Skin of body (tissue), 2 donors: Measurements from ENCODE around the gene LAMC2. TPM values are rescaled to one million over a fixed set of nuclear protein-coding genes. Genes with fewer than 3 reads are reported as not detected.

Experiments used
- DNase-seq: peaks from one replicate; lab custom pipeline; 2025; lab: John Stamatoyannopoulos, UW
- total RNA-seq: library from RNA; depleted of rRNA; stranded (reverse); fragments of >200 nt; gene quantifications from one replicate; pipeline ENCODE4 v1.2.3, GENCODE V29; 2014

The LAMC2 gene
- total RNA-seq, 1 donor from 2014 or later: 14.1 TPM

DNA sequence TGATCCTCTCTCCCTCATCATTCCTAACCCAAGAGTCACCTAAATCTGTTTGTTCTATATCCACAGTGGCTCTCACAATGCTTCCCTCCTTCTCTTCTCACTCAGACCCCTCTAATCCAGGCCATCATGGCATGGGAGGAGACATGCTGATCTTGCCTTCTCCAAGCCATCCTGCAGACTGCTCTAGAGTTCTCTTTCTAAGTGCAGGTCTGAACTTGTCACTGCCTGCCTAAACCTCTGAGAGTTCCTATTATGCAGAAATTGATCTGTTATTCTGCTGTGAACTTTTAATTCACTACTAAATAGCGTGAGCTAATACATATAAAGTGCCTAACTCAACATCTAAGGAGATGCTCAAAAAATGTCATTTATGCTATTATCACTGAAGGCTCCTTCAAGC is 26.8 kb downstream of the LAMC2 start:
- no peak for DNase-seq

DNA sequence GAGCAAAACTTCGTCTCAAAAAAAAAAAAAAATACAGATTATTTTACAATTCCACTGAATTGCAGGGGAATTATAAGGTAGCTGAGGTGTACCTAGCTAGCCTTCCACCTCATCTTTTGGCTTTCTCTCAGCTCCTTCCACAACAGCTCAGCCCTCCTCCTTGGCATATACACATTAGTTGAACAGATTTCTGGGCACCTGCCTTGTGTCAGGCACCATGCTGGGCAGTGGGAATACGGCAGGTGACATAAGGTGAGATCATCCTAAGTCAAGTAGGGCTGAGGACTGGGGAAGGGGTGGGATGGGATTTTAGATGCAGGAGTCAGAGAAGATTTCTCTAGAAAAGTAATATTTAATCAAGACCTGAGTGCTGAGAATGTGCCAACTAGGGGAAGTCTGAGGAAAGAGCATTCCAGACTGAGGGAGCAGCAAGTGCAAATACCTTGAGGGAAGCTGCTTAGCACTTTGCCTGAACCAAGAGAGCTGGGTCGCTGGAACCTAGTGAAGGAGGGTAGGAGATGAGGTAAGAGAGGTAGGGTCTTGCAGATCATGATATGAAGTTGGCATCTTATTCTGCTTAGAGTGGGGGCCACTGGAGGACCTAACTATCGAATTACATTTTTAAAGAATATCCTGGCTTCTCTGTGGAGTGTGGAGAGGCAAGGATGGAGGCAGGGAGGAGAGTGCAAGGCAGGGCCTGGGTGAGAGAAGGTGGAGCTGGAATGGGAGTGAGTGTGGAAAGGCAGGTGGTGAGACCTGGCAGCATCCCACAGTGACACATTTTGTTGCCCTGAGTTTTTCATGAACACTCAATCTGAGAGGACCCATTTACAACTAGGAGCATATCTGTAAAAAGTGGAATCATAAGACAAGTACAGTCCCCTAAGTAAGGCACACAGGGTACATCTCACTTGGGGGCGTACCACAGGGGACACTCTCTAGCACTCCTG is 28.2 kb downstream of the LAMC2 start:
- DNase-seq: no peak

DNA sequence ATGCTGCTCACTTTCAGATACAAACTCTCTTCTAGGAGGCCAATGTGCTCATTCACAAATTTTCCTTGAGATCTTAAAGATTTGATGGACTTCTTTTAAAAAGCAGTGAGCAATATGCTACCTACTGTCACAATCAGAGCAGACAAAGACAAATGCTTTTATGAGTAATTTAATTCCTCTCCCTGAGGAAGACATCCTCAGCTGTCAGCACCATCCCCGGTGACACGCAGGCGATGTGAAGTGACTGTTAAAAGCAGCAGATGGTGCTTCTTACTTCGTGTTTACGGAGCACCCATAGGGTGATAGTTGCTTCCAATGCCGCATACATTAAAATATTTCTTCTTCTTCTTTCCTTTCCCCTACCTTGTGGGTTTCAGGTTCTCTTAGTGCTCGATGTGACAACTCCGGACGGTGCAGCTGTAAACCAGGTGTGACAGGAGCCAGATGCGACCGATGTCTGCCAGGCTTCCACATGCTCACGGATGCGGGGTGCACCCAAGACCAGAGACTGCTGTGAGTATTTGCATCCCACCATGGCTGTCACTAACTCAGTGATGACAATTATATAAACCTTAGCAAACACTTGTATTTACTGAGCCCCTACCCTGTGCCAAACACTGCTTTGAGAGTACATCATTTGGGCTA is 29.1 kb downstream of the LAMC2 start:
- no peak for DNase-seq

DNA sequence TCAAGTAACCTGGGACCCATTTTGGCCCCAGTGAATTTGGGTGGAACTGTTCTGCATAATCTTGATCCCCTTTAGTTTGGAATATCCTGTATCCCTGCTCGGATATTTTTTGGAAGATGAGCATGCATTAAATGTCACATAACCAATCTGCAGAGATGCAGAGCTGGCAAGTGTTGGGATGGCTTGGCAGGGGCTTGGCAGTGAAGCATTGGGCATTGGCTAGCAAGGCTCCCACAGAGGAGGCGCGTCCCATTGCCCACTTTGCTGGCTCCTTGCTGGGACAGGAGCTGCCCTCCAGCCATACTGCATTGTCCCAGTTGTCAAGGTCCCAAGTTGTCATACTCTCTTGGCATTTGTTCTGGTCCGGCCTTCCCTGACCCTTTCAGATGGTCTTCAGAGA is 29.9 kb downstream of the LAMC2 start:
- DNase-seq: no peak

DNA sequence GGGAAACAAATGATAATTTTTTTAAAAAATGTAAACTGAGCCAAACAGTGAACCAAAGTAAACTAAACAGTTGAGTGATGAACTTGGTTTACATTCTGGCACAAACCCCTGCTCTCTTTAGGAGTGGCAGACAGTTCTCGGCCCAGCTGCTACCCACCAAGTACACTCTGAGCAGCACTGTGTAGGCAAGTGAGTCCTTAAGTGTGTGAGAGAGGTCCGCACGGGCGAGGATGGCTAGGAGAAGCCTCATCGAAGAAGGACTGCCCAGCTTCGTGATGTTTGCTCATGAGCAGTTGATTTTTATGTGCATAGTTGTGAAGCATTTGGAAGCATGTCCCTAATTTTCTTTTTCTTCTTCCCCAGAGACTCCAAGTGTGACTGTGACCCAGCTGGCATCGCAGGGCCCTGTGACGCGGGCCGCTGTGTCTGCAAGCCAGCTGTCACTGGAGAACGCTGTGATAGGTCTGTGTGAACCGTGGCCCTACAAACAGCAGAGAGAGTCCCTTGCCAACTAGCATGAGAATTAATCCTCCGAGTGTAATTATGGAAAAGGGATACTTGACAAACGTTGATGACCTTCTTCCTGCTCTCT is 32.1 kb downstream of the LAMC2 start:
- peak; percentile 77 for DNase-seq

DNA sequence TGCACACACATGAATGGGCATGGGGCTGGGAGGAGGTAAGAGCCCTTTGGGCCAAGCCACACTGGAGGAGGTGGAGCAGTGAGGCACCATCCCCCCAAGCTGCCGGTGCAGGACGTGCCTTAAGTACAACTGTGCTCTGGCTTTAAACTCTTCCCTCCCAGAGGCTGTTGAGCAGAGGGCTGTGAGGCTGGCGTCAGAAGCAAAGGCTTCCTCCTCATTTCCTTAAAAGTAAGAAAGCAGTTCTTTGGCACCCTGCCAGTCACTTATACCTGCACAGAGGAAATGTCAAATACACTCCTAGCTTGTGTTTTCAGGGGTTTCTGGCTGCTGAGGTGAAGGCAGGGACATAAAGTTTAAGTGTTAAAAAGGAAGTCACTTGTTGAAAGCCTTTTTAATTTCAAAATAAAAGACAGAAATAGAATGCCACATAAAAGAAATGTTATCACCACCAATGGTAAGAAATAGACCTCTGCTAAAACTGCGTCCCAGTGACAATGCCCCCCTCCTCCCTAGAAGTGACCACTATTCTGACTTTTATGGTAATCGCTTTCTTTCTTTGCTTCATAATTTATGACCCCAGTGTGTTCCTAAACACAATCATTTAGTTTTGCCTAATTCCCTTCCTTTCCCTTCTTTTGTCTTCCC is 33.0 kb downstream of the LAMC2 start:
- DNase-seq: peak; percentile 62

DNA sequence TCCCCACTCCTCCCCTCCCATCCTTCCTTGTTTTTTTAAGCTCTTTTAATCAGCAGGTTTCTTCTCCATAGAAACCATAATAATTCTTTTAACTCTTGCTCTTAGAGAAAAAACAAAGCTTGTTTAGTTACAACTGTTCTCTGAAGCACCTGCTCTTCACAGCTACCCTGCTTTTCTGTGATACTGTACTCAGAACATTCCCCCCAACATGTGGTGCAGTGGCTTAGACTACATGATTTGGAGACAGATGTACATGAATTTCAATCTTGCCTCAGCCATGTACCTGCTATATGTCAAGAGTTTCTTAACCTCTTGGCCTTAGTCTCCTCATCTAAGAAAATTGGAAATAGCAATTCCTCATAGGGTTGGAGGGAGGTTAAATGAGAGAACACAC is 33.5 kb downstream of the LAMC2 start:
- DNase-seq: no peak

DNA sequence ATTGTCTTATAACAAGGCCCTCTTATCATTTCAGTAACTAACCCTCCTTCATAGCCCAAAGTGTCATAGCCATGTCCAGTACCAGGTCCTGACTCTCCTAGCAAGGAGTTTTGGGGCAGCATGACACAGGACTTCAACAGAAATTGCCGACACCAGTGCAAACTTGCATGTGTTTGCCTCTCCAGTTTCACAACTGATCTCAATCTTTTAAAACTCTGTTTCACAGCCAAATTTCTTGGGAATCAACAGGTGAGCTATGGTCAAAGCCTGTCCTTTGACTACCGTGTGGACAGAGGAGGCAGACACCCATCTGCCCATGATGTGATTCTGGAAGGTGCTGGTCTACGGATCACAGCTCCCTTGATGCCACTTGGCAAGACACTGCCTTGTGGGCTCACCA is 36.8 kb downstream of the LAMC2 start:
- no peak for DNase-seq

DNA sequence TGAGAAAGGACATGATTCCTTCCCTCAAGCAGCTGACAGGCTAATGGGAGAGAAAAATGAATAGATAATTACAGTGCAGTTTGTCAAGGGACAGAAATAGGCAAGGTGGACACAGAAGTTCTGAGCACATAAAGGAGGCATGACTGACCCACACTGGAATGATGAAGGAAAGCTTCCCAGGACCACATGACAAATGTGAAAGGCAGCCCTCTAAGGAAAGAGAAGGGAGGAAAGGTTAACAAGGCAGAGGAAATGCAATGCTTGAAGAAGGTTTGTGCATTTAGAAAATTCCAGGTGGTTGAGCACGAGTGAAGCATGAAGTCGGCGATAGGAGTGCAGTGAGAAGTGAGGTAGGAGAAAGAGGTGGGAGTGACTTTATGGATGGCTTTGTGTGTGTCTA is 37.4 kb downstream of the LAMC2 start:
- DNase-seq: no peak

DNA sequence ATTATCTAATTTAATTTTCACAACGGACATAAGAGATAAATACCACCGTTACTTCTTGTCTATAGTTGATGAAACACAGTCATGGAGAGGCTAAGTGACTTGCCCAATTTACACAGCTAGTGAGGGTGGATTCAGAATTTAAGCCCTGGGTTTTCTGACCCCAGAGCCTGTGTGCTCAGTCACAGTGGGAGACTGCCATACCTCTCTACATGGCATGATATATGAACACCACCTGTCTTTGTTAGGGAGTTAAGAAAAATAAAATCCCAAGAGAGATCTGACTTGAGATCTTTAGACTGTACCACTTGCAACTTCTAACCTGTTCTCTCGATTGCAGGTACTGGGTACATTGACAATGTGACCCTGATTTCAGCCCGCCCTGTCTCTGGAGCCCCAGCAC is 40.3 kb downstream of the LAMC2 start:
- no peak for DNase-seq

DNA sequence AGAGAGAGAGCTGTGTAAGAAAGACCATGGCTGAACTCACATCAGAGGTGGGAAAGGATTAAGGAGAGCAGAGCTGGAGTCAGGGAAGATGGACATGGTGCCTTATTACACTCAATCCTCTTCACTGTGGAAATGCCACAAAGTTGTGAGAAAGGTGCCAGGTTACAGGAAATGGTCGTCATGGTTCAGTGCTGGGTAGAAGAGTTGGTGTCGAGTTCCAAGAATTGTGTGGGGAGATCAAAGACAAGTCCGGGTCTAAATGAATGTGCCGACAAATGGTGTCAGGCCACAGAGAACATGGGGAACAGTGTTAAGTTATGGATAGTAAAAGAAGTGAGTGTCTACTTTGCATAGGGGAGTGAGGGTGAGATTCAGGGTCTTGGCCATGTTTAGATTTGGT is 40.9 kb downstream of the LAMC2 start:
- DNase-seq: no peak

DNA sequence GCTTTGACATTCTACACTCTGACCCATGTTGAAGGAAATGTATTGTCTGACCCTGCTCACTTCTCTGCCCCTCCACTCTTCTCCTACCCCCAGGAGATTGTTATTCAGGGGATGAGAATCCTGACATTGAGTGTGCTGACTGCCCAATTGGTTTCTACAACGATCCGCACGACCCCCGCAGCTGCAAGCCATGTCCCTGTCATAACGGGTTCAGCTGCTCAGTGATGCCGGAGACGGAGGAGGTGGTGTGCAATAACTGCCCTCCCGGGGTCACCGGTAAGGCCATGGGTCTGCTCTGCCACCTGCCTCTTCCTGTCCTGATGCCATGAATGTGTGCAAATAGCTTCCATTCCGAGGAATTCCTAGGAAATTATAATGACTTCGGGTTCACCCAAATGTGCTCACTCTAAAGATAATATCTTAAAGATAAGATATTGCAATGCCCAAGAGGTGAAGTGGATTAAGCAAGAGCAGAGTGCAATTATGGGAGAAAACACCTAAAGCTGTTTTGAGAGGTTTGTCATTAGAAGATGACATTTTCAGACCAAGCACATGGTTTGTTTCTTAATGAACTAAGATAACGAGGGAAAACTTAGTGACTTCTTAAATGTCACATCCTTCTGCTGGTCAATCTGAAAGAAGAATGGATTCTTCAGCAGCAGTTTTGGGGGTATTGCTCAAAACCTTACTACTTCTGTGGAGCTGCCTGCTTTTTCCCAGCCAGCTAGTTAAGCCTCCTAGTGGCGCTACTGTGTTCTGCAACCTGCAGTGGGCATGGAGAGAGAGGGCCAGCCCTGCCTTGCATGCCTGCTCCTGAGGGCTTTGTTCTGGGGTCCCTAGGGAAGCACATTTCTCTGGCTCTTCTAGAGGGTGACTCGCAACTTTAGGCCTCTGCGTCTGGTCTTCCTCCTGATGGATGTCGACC is 41.6 kb downstream of the LAMC2 start:
- no peak for DNase-seq

DNA sequence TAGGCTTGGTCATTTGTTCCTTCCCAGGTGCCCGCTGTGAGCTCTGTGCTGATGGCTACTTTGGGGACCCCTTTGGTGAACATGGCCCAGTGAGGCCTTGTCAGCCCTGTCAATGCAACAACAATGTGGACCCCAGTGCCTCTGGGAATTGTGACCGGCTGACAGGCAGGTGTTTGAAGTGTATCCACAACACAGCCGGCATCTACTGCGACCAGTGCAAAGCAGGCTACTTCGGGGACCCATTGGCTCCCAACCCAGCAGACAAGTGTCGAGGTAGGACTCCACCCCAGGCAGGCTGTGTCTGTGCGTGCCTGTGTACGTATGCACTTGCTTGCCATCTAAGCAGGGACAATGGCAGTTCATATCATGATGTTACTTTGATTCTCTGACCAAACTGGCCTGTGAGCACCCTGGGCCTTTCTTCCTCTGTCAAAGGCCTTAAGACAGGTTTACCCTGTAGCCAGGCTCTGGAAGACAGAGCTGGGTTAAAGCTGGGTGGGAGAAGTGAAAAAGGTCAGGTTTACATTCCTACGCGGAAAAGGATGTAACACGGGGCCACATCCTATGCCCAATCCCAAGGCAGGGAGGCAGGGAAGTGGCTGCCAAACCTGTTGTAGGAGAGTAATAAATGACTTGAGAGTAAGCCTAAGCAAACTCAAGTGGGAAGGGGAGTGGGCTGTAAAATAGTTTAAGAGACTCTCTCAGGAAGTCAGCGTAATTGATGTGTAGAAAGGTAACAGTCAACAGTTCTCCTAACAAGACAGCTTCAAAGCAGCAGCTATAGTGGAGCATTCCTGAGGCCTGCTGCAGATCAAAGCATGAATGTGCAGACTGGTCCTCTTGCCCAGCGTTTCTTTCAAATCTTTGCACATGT is 42.5 kb downstream of the LAMC2 start:
- no peak for DNase-seq

DNA sequence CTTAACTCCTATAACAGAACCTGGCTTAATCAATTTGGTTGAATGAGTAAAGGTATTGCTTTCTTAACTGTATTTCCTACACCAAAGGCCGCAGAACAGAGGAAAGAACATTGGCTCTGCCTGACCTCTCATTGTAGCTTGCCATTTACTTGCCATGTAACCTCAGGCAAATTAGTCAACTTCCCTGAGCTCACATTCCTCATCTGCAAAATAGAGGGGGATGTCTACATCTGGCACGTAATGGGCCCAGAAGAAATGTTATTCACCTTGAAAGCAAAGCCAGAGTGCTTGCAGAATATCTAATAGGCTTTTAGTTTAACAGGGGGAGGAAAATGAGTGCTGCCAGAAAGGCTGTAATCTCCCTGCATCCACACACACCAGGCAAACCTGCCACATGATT is 44.3 kb downstream of the LAMC2 start:
- DNase-seq: no peak

DNA sequence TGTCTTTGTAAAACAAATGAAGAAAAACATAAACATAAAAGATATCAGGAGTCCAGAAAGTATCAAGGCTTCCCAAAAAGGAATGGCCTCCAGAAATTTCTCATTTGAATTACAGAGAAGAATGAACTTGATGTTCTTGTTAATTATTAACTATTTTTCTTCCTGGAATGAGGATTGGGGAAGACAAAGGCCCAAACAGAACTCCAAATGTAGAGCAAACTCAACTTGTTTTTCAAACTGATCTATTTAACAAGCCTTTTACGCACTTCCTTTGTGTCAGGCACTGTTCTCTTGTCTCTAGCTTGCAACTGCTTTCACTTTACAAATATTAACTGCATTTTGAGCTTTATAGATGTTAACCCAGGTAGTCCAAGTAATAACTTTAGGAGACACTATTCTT is 45.5 kb downstream of the LAMC2 start:
- DNase-seq: no peak

DNA sequence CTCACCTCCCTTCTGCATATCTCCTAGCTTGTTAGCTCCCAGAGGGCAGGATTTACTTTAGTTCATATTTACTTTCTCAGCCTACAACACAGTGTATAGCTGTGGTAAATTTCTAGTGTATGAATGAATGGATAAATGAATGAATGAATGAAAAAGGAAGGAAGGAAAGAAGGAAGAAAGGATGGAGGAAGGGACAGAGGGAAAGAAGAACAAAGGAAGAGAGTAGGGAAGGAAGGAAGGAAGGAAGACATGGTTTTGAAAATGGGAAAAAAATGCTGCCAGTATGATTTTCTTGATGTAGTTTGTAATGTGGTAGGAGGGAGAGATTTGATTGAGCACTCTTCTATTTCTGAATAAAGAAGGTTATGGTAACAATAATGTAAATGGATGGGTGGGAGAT is 47.0 kb downstream of the LAMC2 start:
- DNase-seq: no peak

DNA sequence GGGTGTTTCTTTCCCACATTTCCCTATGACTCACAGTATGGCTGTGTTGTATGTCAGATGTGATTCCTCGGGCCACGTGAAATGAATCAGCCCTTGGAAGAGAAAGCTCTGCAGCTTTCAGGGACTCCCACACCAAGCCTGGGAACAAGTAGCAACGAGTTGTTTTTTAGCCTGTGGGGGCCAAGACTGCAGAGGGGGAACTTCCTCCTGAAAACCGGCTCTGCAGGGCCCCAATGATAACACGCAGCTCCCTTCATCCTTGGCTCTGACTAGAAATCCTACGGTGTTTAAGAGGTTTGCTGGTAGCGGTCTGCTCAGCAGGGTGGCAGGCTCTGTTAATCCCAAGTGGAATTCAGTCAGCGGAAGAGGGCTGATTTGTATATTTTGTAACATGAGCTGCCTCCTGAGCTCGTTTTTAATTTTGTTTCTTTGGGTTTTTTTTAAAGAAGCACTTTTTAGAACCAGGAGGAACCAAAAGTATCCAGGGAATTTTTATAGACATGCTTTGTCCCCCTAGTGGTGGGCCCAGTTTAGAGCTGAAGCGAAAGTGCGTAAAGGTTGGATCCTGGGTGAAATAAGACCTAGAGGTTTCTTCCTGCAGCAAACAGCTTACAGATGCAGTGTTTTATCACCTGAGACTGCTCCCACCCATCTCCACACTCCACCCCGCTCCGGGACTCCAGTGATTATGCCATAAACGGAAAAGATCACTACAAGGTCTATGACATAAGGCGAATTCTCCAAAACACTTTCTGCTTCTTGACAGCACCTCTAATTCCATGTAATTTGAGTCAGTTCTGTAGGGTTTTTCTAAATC is 48.8 kb downstream of the LAMC2 start:
- DNase-seq: peak; percentile 94

DNA sequence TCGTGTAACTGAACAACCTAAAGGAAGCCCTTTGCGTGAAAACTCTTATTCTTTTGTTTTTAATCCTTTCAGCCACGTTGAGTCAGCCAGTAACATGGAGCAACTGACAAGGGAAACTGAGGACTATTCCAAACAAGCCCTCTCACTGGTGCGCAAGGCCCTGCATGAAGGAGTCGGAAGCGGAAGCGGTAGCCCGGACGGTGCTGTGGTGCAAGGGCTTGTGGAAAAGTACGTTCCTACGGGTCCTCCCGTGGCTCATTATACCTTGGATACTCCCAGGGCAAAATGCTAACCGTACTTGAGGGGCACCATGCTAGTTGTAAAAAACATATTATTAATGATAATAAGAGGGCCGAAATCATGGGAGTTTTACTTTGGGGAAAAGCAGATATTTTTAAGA is 49.4 kb downstream of the LAMC2 start:
- no peak for DNase-seq

DNA sequence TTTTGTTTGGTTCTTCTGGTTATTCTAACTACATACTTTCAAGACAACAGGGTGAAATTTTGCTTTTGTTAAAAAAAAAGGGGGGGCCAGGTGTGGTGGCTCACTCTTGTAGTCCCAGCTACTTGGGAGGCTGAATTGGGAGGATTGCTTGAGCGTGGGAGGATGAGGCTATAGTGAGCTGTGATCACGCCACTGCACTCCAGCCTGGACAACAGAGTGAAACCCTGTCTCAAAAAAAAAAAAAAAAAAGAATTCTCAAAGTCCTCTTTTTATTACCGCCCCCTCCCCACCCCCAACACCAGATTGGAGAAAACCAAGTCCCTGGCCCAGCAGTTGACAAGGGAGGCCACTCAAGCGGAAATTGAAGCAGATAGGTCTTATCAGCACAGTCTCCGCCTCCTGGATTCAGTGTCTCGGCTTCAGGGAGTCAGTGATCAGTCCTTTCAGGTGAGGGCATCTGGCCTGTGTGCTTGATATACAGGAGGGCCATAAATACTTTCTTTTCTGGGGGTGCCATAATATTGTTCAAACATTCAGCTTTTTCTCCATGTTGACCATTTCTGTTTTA is 50.2 kb downstream of the LAMC2 start:
- DNase-seq: no peak
